Fibroblast of gingiva (primary cell): ENCODE measurements around the gene BMP10.

Experiments used
- DNase-seq: peaks from one replicate; pipeline ENCODE4 v3.0.0-alpha.2; 2011; ENCODE audit warnings: low read depth

The BMP10 gene, protein sequence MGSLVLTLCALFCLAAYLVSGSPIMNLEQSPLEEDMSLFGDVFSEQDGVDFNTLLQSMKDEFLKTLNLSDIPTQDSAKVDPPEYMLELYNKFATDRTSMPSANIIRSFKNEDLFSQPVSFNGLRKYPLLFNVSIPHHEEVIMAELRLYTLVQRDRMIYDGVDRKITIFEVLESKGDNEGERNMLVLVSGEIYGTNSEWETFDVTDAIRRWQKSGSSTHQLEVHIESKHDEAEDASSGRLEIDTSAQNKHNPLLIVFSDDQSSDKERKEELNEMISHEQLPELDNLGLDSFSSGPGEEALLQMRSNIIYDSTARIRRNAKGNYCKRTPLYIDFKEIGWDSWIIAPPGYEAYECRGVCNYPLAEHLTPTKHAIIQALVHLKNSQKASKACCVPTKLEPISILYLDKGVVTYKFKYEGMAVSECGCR

DNA sequence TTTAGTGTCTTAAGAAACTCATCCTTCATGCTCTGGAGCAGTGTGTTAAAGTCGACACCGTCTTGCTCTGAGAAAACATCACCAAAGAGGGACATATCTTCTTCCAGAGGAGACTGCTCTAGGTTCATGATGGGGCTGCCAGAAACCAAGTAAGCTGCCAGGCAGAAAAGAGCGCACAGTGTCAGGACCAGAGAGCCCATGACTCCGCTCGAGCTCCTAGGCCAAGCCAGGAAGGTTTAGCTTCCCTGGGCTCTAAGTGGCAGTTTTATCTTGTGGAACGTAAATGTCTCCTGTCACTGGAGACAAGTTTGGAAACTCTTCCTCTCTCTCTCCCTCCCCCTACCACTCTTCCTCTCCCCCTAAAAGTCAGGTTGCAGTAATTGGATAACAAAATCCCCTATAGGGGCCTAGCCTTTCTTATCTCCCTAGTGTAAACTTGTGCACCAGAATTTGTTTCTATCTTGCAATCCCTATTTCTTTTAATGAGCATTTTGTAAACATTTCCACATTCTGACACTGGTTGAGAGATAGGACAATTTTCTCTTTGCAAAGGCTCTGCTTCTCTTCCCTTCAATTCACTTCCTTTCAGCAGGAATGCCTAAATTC is at the start of gene BMP10:
BMP10 (minus strand) TSS at position 239 of the 606 bp plus-strand sequence; CDS start at position 200, 39 bp downstream.
- no peak for DNase-seq

DNA sequence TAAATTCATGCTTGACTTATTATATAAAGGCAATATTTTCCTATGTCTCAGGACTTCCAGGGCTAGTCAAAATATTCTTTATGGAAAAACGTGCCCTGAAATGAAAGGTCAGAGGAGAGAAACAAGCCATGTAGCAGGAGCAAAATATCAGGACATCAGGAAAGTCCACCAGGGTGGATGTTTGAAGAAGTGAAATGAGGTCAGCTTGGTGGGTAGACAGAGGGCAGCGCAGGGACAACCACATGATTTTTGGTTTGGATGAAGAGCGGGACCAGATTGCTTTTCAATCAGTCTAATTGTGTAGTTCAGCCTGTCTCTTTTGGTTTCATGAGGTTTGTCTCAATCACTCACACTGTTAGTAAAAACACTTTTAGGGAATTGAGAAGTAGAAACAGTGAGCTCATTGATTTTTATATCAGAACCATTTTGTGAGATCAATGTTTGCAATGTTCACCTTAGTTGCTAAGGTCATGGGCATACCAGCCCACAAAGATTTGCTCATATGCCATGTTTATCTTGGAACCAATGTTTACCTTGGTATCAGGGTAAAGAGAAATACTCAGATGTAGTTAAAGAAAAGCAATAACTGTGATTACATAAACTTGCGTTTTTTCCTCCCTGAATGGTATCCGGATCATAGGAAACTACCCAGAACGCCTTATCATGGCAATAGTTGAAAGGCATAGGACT is 49.4 kb upstream of the BMP10 start:
- DNase-seq, result no peak

DNA sequence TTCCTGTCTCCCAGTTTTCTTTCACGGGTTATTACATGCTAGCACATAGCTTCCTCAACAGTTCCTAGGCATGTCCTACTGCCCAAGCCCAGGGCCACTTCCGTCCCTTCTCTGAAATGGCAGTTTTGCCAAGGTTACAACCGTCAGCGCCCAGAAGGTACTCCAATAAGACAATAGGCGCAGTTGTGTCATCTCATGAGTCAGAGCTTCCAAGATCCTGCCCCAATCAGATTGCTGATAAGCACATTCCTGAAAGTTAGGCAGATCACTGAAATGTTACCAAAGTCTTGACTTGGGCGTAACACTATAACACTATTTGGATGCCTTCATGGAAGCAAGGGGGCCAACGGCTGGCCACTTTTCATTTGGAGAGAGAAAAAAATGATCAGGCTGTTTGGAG is 47.3 kb upstream of the BMP10 start:
- no peak for DNase-seq

DNA sequence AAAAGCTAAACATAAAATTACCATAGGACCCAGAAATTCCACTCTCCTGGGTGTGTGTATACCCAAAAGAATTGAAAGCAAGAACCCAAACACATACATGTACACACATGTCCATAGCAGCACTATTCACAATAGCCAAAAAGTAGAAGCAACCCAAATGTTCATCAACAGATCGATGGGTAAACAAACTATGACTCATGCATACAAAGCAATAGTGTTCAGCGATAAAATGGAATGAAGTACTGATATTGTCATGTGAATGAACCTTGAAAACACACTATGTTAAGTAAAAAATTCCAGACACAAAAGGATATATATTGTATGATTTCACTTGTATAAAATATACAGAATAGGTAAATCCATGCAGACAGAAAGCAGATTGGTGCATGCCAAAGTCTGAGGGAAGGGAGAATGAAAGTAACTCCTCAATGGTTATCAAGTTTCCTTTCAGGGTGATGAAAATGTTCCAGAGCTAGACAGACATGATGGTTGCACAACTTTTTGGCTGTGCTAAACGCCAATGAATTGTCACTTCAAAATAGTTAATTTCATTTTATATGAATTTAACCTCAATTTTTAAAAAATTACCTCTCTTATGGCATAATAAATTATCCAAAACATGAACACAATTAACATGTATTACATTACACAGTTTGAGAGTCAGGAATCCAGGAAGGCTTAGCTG is 46.0 kb upstream of the BMP10 start:
- DNase-seq, result peak; percentile 20

DNA sequence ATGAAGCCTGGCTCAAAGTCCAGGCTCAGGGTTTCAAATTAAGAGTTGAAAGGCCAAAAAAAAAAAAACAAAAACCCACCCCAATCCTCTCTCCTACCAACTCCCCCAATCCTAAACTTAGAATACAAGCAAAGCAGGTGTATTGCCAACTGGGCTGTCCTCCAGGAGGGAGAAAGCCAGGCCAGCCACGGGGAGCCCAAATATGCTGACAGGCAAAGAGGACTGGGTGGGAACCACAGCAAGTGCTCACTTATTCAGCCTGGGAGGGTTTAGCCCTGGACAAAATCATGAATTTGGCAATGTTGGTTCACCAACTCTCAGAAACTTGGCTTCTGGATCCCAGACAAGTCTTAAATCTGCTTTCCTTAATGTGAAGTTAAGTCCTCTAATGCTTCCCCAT is 45.0 kb upstream of the BMP10 start:
- no peak for DNase-seq

DNA sequence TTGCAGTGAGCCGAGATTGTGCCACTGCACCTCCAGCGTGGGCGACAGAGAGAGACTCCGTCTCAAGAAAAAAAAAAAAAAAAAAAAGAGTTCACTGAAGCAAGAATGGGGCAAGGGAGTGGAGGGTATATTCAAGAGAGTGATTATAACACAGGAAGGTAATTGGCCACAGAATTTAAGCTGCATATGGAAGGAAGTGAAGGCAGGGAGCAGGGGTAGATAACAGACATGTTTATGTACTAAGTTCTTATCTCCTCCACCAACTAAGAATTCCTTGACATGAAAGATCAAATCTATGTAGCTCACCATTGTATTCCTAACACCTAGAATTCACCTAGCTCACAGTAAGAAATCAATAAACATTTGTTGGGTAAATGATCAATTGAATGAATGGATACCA is 44.2 kb upstream of the BMP10 start:
- DNase-seq, result no peak

DNA sequence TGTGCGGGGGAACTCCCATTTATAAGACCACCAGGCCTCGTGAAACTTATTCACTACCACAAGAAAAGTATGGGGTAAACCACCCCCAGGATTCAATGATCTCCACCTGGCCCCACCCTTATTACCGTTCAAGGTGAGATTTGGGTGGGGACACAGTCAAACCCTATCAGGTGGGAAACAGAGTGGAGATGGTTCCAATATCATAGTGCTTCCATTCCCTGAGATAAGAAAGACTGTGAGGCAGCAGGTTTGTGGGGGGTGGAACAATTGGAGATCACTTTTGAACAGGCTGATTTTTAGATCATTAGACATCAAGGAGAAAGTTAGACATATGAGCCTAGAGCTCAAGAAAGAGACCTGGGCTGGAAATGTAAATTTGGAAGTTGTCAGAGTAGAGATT is 42.2 kb upstream of the BMP10 start:
- DNase-seq, result no peak

DNA sequence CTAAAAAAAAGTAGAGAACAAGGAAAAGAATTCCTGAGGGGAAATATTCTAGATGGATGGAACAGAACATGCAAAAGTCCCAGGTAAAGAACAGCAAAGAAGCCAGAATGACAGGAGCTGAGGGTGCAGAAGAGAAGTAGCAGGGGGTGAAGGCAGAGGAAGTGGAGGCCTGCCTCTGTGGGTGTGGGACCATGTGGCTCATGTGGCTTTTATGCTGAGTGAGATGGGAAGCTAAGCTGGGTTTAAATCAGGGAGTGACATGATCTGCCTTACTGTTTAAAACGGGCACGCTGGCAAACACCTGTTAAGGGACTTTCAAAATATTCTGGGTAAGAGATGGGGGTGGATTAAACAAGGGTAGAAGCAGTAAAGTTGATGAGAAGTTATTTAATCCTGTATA is 41.5 kb upstream of the BMP10 start:
- DNase-seq, result no peak

DNA sequence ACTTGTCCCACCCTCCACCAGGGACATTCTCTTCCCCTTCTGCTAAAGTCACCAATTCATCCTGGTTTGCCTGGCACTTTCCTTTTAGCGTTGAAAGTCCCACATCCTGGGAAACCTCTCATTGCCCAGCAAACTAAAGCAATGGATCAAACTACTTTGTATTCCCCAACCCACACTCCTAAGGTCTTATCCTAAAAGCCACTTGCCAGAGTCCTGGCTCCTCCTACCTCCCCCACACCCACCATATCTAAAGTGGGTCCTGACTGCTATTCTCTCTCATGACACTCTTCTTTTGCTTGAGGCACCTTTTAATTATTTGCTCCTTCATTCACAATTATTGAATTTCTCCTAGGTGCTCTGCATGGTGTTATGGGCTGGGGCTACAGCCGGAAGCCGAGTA is 40.9 kb upstream of the BMP10 start:
- no peak for DNase-seq

DNA sequence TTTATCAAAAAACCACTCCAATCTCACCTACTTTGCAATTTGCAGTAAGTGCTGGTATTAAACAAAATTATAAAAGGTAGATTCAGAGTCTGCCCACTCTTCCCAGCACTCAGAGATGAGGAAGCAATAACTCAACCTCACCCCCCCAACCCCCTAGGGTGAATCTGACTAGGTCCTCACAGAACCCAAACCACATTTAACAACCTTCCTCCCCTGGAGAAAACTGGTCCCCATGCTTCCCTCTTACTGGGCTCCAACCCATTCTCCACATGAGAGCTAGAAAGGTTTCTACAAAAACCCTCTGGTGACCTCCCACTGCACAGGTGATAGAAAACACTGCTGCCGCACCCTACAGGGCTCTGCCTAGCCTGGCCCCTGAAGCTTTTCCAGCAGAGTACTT is 40.5 kb upstream of the BMP10 start:
- no peak for DNase-seq

DNA sequence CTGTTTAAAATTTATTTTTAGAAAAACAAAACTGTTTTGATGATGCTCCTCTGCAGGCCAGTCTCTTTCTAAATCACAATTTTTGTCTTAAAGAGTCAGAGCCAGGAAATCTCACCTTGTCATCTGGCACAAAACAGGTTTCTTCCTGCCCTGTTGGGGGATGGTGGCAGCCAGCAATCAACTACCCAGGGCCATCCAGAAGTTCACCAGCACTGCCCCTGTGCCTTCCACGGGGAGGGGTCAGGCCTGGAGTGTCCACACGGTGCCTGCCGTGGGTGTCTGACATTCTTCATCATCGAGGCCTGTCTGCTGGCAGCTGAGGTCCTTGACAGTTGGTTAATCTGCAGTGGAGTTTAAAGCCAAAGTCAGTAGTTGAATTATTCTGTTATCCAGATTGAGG is 40.0 kb upstream of the BMP10 start:
- no peak for DNase-seq

DNA sequence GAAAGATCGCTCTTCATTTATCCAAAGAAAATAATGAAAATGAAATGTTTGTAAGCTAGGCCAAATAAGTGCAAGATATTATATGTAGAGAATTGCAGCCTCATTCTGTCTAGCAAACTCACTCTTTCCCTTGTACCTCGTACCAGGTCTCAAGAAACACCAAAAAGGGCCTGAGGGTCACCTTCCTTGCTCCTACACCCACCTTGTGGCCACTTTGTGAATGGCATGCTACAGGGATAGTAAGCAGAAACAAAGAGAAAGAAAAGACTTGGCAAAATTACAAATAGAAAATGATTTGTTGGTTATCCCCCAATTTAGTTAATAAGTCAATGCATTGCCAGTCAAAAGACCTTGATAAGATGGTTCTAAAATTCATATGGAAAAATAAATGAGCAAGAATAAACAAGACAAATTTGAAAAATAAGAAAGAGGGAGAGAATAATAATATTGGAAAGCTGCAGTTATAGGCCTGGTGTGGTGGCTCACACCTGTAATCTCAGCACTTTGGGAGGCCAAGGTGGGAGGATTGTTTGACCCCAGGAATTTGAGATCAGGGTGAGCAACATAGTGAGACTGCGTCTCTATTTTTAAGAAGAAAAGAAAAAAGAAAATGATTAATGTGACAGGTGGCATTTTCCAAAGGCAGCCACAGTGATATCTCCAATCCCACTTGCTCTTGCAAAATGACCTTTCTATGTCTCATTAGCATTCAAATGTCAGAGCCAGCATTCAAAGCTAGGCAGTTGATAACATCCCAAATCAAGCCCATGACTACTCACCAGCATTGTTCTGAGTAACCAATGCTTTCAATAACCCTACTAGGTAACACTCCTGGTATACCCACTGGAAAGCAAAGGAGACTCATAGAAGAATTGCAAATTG is 38.8 kb upstream of the BMP10 start:
- peak; percentile 59 for DNase-seq

DNA sequence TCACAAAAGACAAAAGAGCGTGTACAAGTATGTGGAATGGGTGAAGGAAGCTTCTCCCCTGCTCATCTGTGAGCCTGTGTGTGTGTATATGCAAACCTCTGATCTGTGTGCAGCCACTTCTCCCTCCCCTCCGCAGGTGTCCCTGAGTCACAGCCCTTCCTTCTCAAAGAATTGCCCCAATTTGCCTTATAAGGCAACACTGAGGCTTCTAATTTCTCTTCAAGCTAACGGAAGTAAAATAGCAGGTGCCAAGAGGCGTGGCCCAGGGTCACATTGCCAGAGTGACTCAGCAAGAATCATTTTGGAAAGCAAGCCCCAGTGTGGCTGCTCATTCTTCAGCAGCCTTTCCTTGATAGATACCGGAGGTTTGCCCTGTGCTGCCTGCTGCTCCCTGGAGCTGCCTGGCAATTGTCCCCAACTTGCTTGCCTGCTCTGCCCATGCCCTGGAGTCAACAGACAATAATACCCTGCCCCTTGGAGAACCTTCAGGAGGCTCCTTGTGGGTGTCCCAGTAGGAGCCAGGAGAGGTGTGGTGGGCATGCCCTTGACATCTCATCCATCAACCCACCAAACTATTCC is 37.3 kb upstream of the BMP10 start:
- DNase-seq, result peak; percentile 47

DNA sequence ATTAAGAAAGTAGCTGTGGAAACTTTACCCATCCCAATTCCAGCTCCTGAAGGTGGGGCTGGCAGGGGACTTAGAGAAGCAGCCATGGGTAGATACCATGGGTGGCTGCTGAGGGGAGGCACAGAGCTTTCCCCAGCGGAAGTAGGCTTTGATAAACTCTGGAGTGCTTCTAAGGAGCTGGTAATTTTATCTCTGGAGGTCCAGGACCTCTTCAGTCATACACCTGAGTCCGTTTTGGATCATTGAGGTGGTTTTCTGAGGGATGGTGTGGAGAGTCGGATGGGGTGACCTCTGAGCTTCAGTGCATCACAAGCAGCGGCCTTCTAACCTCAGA is 36.7 kb upstream of the BMP10 start:
- no peak for DNase-seq

DNA sequence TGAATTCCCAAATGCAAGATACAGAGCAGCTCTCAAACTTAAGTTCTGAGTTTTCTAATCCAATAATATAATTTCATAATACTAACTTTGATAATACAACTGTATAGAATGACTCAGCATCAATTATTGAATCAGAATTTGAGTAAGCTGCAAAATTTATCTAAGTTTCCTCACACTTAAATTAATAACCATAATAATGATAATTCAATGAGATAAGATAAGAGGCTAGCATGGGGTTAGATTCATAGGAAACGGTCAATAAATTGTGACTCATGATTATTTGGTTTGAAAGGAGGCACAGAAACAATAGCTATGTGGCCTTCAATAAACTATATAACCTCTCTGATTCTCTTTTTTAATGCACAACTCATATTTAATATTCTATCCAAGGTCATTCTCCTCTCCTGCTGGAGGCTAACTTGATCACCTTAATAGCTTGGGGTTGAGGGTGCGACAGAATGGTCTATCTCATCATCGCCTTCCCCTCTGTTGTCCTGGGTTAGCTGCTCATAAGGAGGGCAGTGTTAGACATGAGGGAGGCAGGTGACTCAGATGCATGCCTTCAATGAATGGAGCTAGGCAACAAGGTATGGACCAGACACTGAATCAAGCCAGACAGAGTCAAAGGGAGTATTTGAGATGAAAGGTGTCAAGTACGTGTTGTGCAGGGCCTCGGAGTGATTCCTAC is 36.2 kb upstream of the BMP10 start:
- no peak for DNase-seq

DNA sequence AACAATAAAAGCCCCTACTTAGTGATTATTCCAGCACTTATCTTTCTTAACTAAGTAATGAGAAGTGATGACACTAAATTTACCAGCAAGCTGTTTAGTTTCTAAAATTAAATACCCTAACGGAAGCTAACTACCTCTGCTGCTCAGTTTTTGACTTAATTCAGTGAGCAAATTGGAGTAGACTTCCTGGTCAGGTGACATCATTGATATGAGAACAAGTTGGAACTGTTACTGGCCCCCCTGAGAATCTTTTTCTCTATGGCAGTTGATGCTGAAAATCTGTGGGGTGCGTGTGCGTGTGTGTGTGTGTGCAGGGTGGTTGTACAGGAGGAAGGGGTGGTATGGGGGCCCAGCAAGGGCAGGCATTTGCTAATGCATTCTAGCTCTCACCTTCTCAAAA is 35.5 kb upstream of the BMP10 start:
- DNase-seq, result no peak

DNA sequence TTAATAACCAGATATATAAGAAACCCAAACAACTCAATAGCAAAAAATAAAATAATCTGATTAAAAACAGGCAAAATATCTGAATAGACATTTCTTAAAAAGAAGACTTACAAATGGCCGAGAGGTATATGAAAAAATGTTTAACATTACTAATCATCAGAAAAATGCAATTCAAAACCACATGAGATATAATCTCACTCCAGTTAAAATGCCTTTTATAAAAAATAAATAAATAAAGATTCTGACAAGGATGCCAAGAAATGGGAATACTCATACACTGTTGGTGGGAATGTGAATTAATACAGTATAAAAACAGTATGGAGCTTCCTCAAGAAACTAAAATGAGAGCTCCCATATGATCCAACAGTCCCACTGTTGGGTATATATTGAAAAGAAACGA is 33.9 kb upstream of the BMP10 start:
- DNase-seq, result no peak

DNA sequence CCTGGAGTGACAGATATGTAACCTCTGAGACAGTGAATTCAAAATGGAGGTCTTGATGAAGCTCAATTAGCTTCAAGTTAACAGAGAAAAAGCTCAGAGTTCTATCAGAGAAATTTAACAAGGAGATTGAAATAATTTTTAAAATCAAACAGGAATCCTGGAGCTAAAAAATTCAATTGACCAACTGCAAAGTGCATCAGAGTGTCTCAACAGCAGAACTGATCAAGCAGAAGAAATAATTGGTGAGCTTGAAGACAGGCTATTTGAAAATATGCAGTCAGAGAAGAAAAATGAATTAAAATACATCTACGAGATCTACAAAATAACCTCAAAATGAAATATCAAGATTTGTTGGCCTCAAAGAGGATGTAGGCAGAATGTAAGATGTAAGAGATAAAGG is 30.4 kb upstream of the BMP10 start:
- DNase-seq, result no peak

DNA sequence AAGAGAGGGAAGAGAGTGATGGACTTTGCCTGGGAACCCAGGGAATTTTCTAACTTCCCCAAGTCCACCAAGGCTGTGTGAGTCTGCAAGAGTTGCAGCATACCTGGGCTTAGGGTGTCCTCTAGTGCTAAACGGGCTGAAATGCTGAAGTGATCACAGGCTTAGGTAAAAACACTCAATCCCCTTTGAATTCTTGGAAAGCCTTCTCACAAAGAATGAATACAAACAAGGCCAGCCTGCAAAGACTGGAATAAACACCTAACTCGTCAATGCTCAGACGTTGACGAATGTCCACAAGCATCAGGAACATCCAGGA is 30.0 kb upstream of the BMP10 start:
- no peak for DNase-seq

DNA sequence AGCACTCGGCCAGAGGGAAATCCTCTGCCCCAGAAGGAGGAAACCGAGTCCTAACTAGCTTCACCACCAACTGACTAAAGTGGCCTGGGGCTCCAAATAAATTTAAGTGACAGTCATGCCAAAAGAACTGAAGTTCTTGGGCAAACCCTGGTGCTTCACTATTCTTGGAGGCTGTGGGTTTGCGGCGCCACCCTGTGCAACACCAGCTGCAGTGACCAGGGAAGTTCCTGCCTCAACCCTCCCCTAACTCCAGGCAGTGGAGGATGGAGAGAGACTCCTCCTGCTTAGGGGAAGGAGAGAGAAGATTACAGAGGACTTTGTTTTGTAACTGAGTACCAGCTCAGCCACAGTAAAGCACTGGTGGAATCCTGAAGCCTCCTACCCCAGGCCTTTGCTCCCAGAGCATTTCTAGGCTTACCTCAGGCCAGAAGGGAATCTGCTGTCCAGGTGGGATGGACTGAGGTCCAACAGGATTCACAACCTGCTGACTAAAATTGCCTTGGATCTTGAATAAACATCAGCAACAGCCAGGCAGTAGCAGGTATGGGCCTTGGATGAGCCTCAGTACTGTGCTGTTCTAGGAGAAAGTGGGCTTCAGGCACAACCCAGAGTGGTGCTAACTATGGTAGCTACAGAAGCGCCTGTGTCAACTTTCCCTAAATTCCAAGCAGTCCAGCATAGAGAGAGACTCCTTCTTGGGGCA is 29.4 kb upstream of the BMP10 start:
- no peak for DNase-seq
